GM12878 (cell line): ENCODE results near the gene SSX2IP. TPM values are rescaled to one million over a fixed set of nuclear protein-coding genes. Genes with fewer than 3 reads are reported as not detected.
A peak's percentile ranks its signal among the peaks of the same experiment; 100 is the strongest.

Experiments used
- ATAC-seq: fragments of 200-7000 bp; cut with Tn5 transposase; 3 replicates; pipeline ENCODE4 v1.9.1; 2020; ENCODE audit warnings: mild to moderate bottlenecking, moderate library complexity
- BruUV-seq: library from RNA; stranded (reverse); fragments of 400-500 nt; replicated peaks from 2 replicates; lab custom pipeline; 2021; lab: Mats Ljungman, UMichigan
- CTCF ChIA-PET: fragments of 300-600 bp; sonication (Branson Sonifier 250); formaldehyde crosslinking; extraction: SDS; loops from one replicate; lab custom pipeline; 2021; ENCODE audit warnings: inconsistent platforms; lab: Yijun Ruan, JAX
- POLR2A ChIA-PET: fragments of 350-600 bp; formaldehyde crosslinking; extraction: SDS; loops from one replicate; lab custom pipeline; 2021; ENCODE audit warnings: inconsistent platforms; lab: Charles Lee
- RAD21 ChIA-PET: fragments of 300-600 bp; sonication (Branson Sonifier 250); formaldehyde crosslinking; loops from one replicate; lab custom pipeline; 2023; ENCODE audit warnings: antibody characterized with exemption; ENCODE audit not compliant: unreplicated experiment; lab: Charles Lee
- SMC1A ChIA-PET: fragments of 300-600 bp; sonication (Branson Sonifier 250); formaldehyde crosslinking; loops from one replicate; lab custom pipeline; 2023; ENCODE audit not compliant: unreplicated experiment, uncharacterized antibody; lab: Charles Lee
- DNase-seq: peaks from one replicate; pipeline ENCODE4 v3.0.0-alpha.2; 2011; ENCODE audit warnings: low read depth, low spot score
- FAIRE-seq: peaks from 3 replicates; lab custom pipeline; 2011; peaks lifted over from hg19 to GRCh38; lab: Jason Lieb, UNC
- H2AFZ ChIP-seq: 2 replicates; pipeline ENCODE4 v1.6.0; 2011; ENCODE audit warnings: low read depth, low read length, control low read depth; ENCODE audit not compliant: control insufficient read depth
- H3K27ac ChIP-seq: 2 replicates; pipeline ENCODE4 v1.5.1; 2011; ENCODE audit warnings: control low read depth; ENCODE audit not compliant: control insufficient read depth, insufficient read depth
- H3K27me3 ChIP-seq, 2 experiments: replicated peaks in 1 of 2; 2 replicates each; pipeline versions ENCODE4 v1.6.0 to v1.6.1; 2011; ENCODE audit warnings: low read length in 1 of 2; ENCODE audit not compliant: control insufficient read depth in 2 of 2, insufficient read depth in 2 of 2
- H3K36me3 ChIP-seq, 2 experiments: 2 replicates each; pipeline ENCODE4 v1.5.1; 2011; ENCODE audit warnings: low read length in 1 of 2; ENCODE audit not compliant: control insufficient read depth in 2 of 2, insufficient read depth in 2 of 2
- H3K4me1 ChIP-seq: 2 replicates; pipeline ENCODE4 v1.6.1; 2011; ENCODE audit warnings: mild to moderate bottlenecking, low read length, moderate library complexity, mixed read lengths; ENCODE audit not compliant: control insufficient read depth, insufficient read depth
- H3K4me2 ChIP-seq: 2 replicates; pipeline ENCODE4 v1.6.0; 2011; ENCODE audit warnings: control low read depth; ENCODE audit not compliant: control insufficient read depth, insufficient read depth
- H3K4me3 ChIP-seq: fragments of 200-600 bp; sonication (generic); 2 replicates; pipeline ENCODE4 v1.5.1; 2016
- H3K79me2 ChIP-seq: 2 replicates; pipeline ENCODE4 v1.6.0; 2011; ENCODE audit warnings: low read length; ENCODE audit not compliant: control insufficient read depth, insufficient read depth
- H3K9ac ChIP-seq: 2 replicates; pipeline ENCODE4 v1.8.0; 2011; ENCODE audit warnings: low read length, control low read depth, mixed read lengths; ENCODE audit not compliant: control insufficient read depth, insufficient read depth
- H3K9me3 ChIP-seq: replicated peaks from 3 replicates; pipeline ENCODE4 v1.5.1; 2011; ENCODE audit warnings: mild to moderate bottlenecking, low read length; ENCODE audit not compliant: control insufficient read depth, insufficient read depth
- H4K20me1 ChIP-seq: 2 replicates; pipeline ENCODE4 v1.6.0; 2011; ENCODE audit not compliant: control insufficient read depth, insufficient read depth
- RBBP5 ChIP-seq: fragments of 200-600 bp; sonication (generic); conservative IDR thresholded peaks from 2 replicates; pipeline ENCODE4 v1.6.1; 2016
- REST ChIP-seq: IDR thresholded peaks from 2 replicates; pipeline ENCODE4 v1.6.1; 2012; ENCODE audit warnings: mild to moderate bottlenecking, low read depth, low read length
- WGBS: methylation state at CpG from one replicate; pipeline ENCODE4 v1.1.6; 2016; ENCODE audit warnings: low lambda C conversion rate; ENCODE audit not compliant: insufficient replicate concordance, insufficient coverage; ENCODE audit errors: missing lambda C conversion rate; 5-methylcytosine and 5-hydroxymethylcytosine counted together
- in situ Hi-C: fragments of 300-500 bp; cut with MboI; formaldehyde crosslinking; loops from 9 replicates; pipeline ENCODE4 v1.14.3; 2018; ENCODE audit warnings: mixed read lengths
- intact Hi-C: fragments of 100-400 bp; cut with micrococcal nuclease; formaldehyde crosslinking; loops from one replicate; pipeline ENCODE4 v1.14.2; 2022; ENCODE audit not compliant: unreplicated experiment
- polyA plus RNA-seq, 11 experiments: library from polyadenylated mRNA; depleted of rRNA in 4 of 11; unstranded in 6 of 11; stranded (reverse) in 5 of 11; fragments of >200 nt; fragmentation: Nextera tagmentation in 4 of 11; fragmentation: Illumina TruSeq in 1 of 11; extraction: Ambion mirVana in 4 of 11; extraction: Trizol in 1 of 11; gene quantifications; 1 replicate in 1 of 11; 2 replicates in 10 of 11; pipeline versions ENCODE4 v1.2.1 to v1.2.3, GENCODE V29; 2011 to 2016; ENCODE audit warnings: inconsistent platforms in 2 of 11, missing spikeins in 2 of 11, low read depth in 1 of 11
- total RNA-seq, 4 experiments: library from RNA; depleted of rRNA in 3 of 4; stranded (reverse); fragments of >200 nt in 3 of 4; fragmentation: Illumina TruSeq in 1 of 4; extraction: Trizol in 1 of 4; gene quantifications; 2 replicates each; pipeline versions ENCODE4 v1.2.1 to v1.2.3, GENCODE V29; 2013 to 2021

Gene SSX2IP
- total and polyA plus RNA-seq, 10 of the 15 experiments (the other 5 are each of a cell fraction or from before 2014, with no cell fraction given) = 3.3 to 14.0 (median 10.4) TPM

GRCh38 chr1:84686223-84686622 is 4.0 kb downstream of the SSX2IP start:
- no TSS peak for BruUV-seq
- no peak for TF ChIP-seq RBBP5
- no peak for TF ChIP-seq REST
- TF ChIP-seq, all 136 proteins: peak for 0
- Histone ChIP-seq H3K79me2 (peaks cover 12% of the 10 kb centered on the region), H3K36me3 (no peaks in the 10 kb centered on the region), H3K9ac (no peak overlapping the region), H3K9me3 (no peaks in the 10 kb centered on the region; the same call in 2 of the 3 replicates), H3K4me1 (peaks cover 9% of the 10 kb centered on the region; the same call in 1 of the 2 replicates), H2AFZ (no peak overlapping the region), H4K20me1 (no peaks in the 10 kb centered on the region), H3K4me3 (0 out of 2 replicates have a peak overlapping the region, but pooled peaks have one; percentile 19), H3K4me2 (peak overlapping the region; percentile 50; the same call in 1 of the 2 replicates), H3K27ac (no peak overlapping the region), H3K27me3 (no peaks in the 10 kb centered on the region)
- no peak for DNase-seq
- CTCF ChIA-PET = interaction anchor here (0.7 to 4.7 kb wide), 8 partner anchors 9 to 205 kb away, joined by 3 to 52 read pairs (median 3); no protein-coding TSS in a partner anchor
- RAD21 ChIA-PET = interaction anchor here (0.6 to 1.6 kb wide), 6 partner anchors 10 to 85 kb away, joined by 3 to 5 read pairs (median 4); no protein-coding TSS in a partner anchor
- POLR2A ChIA-PET = interaction anchor here (0.7 to 4.2 kb wide), 3 partner anchors 11 to 21 kb away, joined by 3 to 15 read pairs (median 3); no protein-coding TSS in a partner anchor
- intact Hi-C loops = no loop called here
- ATAC-seq = no peak
- in situ Hi-C loops = no loop called here
- 90% methylated on average over 1 of the region's 1 CpG for WGBS
- no peak for FAIRE-seq
- SMC1A ChIA-PET = interaction anchor here (1.0 to 3.8 kb wide), 9 partner anchors 10 to 69 kb away, joined by 3 to 29 read pairs (median 5); no protein-coding TSS in a partner anchor
